SK-N-SH treated with all-trans-retinoic acid at 6 μM for 48 hours (cell line): ENCODE results near the gene FARP1.
"Not testable (repeated sequence)": the region's sequence is repeated elsewhere in the genome, so short reads cannot be mapped to it uniquely, and the experiment has no call there.

Experiments
- ATAC-seq: fragments of 200-7000 bp; cut with Tn5 transposase; 3 replicates; pipeline ENCODE4 v1.9.1; 2020; ENCODE audit warnings: mild to moderate bottlenecking, moderate library complexity
- ARNTL ChIP-seq: fragments of 450-650 bp; formaldehyde crosslinking; IDR thresholded peaks from 2 replicates; pipeline ENCODE4 v1.5.0; 2020; ENCODE audit warnings: low read depth, mild to moderate bottlenecking, moderate library complexity, borderline replicate concordance
- CREB5 ChIP-seq: fragments of 250-450 bp; sonication (Bioruptor Pico); IDR thresholded peaks from 2 replicates; pipeline ENCODE4 v1.5.1; 2020; ENCODE audit warnings: low read depth, mild to moderate bottlenecking, moderate library complexity
- CSDC2 ChIP-seq: fragments of 250-450 bp; sonication (Bioruptor Pico); IDR thresholded peaks from 2 replicates; pipeline ENCODE4 v1.5.0; 2020; ENCODE audit warnings: mild to moderate bottlenecking, moderate library complexity
- CSRNP3 ChIP-seq: fragments of 250-450 bp; sonication (Bioruptor Pico); IDR thresholded peaks from 2 replicates; pipeline ENCODE4 v1.5.1; 2021; ENCODE audit warnings: mild to moderate bottlenecking, moderate library complexity
- ESRRG ChIP-seq: fragments of 250-450 bp; sonication (Bioruptor Pico); IDR thresholded peaks from 2 replicates; pipeline ENCODE4 v1.6.1; 2021; ENCODE audit warnings: mild to moderate bottlenecking
- ISL1 ChIP-seq: fragments of 250-450 bp; sonication (Bioruptor Pico); IDR thresholded peaks from 2 replicates; pipeline ENCODE4 v2.1.2; 2022; ENCODE audit warnings: mild to moderate bottlenecking, moderate library complexity
- OSR1 ChIP-seq: fragments of 250-450 bp; sonication (Bioruptor Pico); IDR thresholded peaks from 2 replicates; pipeline ENCODE4 v1.8.0; 2022; ENCODE audit warnings: moderate library complexity, mild to moderate bottlenecking, inconsistent platforms
- RARB ChIP-seq: fragments of 250-450 bp; sonication (Bioruptor Pico); IDR thresholded peaks from 2 replicates; pipeline ENCODE4 v1.8.0; 2021; ENCODE audit warnings: mild to moderate bottlenecking, moderate library complexity
- SNAI2 ChIP-seq: fragments of 250-450 bp; sonication (Bioruptor Pico); IDR thresholded peaks from 2 replicates; pipeline ENCODE4 v1.5.0; 2020; ENCODE audit warnings: mild to moderate bottlenecking, moderate library complexity
- TSHZ2 ChIP-seq: fragments of 250-450 bp; sonication (Bioruptor Pico); IDR thresholded peaks from 2 replicates; pipeline ENCODE4 v1.5.0; 2020; ENCODE audit warnings: mild to moderate bottlenecking, moderate library complexity
- ZFP30 ChIP-seq: fragments of 450-650 bp; formaldehyde crosslinking; IDR thresholded peaks from 2 replicates; pipeline ENCODE4 v1.5.0; 2022; ENCODE audit warnings: mild to moderate bottlenecking, moderate library complexity
- ZNF565 ChIP-seq: fragments of 450-650 bp; formaldehyde crosslinking; conservative IDR thresholded peaks from 2 replicates; pipeline ENCODE4 v1.5.0; 2020; ENCODE audit warnings: low read depth, mild to moderate bottlenecking, moderate library complexity
- TF ChIP-seq, protein P1 (sequence below): fragments of 250-450 bp; sonication (Bioruptor Pico); IDR thresholded peaks from 2 replicates; pipeline ENCODE4 v1.8.0; 2021; ENCODE audit warnings: low read depth, mild to moderate bottlenecking, moderate library complexity, borderline replicate concordance
- TF ChIP-seq, protein P2 (sequence below): fragments of 250-450 bp; sonication (Bioruptor Pico); IDR thresholded peaks from 2 replicates; pipeline ENCODE4 v1.8.0; 2020; ENCODE audit warnings: mild to moderate bottlenecking, moderate library complexity, borderline replicate concordance

The FARP1 gene

GRCh38 chr13:98366443-98366842 is 223.5 kb downstream of the FARP1 start:
- no peak for TF ChIP-seq CREB5 (CRISPR knock-in tag)
- TF ChIP-seq ISL1 (CRISPR knock-in tag): no peak
- TF ChIP-seq CSDC2 (CRISPR knock-in tag): no peak
- TF ChIP-seq OSR1 (CRISPR knock-in tag): no peak
- no peak for ATAC-seq

DNA sequence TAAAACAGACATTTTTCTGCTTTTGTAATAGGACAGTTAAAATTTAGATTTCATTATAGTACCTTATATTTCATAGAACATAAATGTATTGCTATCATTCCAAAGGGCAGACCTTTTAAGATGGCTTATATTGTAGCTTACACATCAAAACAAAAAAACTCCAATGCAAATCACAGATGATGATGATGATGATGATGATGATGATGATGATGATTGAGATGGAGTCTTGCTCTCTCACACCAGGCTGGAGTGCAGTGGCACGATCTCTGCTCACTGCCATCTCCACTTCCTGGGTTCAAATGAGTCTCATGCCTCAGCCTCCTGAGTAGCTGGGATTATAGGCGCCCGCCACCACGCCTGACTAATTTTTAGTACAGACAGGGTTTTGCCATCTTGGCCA is 224.1 kb downstream of the FARP1 start:
- ATAC-seq: no peak
- TF ChIP-seq ESRRG (no peak), CREB5 (CRISPR knock-in tag) (no peak), TSHZ2 (no peak)
- TF ChIP-seq, protein P1, sequence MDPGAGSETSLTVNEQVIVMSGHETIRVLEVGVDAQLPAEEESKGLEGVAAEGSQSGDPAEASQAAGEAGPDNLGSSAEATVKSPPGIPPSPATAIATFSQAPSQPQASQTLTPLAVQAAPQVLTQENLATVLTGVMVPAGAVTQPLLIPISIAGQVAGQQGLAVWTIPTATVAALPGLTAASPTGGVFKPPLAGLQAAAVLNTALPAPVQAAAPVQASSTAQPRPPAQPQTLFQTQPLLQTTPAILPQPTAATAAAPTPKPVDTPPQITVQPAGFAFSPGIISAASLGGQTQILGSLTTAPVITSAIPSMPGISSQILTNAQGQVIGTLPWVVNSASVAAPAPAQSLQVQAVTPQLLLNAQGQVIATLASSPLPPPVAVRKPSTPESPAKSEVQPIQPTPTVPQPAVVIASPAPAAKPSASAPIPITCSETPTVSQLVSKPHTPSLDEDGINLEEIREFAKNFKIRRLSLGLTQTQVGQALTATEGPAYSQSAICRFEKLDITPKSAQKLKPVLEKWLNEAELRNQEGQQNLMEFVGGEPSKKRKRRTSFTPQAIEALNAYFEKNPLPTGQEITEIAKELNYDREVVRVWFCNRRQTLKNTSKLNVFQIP (CRISPR knock-in tag): no peak

GRCh38 chr13:98368019-98368418 is 225.1 kb downstream of the FARP1 start:
- no peak for ATAC-seq
- TF ChIP-seq SNAI2 (CRISPR knock-in tag): no peak
- no peak for TF ChIP-seq ESRRG
- TF ChIP-seq, protein P2, sequence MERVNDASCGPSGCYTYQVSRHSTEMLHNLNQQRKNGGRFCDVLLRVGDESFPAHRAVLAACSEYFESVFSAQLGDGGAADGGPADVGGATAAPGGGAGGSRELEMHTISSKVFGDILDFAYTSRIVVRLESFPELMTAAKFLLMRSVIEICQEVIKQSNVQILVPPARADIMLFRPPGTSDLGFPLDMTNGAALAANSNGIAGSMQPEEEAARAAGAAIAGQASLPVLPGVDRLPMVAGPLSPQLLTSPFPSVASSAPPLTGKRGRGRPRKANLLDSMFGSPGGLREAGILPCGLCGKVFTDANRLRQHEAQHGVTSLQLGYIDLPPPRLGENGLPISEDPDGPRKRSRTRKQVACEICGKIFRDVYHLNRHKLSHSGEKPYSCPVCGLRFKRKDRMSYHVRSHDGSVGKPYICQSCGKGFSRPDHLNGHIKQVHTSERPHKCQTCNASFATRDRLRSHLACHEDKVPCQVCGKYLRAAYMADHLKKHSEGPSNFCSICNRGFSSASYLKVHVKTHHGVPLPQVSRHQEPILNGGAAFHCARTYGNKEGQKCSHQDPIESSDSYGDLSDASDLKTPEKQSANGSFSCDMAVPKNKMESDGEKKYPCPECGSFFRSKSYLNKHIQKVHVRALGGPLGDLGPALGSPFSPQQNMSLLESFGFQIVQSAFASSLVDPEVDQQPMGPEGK (CRISPR knock-in tag): no peak
- TF ChIP-seq RARB: no peak
- TF ChIP-seq CSDC2 (CRISPR knock-in tag): no peak
- TF ChIP-seq ARNTL: no peak
- TF ChIP-seq CREB5 (CRISPR knock-in tag): no peak
- TF ChIP-seq ZFP30 (CRISPR knock-in tag): no peak
- TF ChIP-seq ZNF565 (CRISPR knock-in tag): no peak
- TF ChIP-seq ISL1 (CRISPR knock-in tag): no peak
- no peak for TF ChIP-seq OSR1 (CRISPR knock-in tag)
- TF ChIP-seq, protein P1 (CRISPR knock-in tag): no peak
- TF ChIP-seq CSRNP3 (CRISPR knock-in tag): no peak

DNA sequence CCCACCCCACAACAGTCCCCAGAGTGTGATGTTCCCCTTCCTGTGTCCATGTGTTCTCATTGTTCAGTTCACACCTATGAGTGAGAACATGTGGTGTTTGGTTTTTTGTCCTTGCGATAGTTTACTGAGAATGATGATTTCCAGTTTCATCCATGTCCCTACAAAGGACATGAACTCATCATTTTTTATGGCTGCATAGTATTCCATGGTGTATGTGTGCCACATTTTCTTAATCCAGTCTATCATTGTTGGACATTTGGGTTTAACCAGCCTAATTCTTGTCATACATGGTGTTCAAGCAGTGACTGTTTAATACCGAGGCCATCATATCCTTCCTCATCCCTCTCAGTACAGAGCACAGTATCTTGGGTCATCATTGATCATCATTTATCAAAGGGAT is 226.6 kb downstream of the FARP1 start:
- ATAC-seq: not testable (repeated sequence)
